Activated CD4-positive, CD25-positive, alpha-beta regulatory T cell treated with anti-CD3 and anti-CD28 coated beads, Interleukin-2, amount 50 U/mL, for 24 hours (primary cell): ENCODE data around the gene JCHAIN.
A peak's percentile ranks its signal among the peaks of the same experiment; 100 is the strongest.

Experiments used
- ATAC-seq, 2 donors: fragments of 150-1000 bp; cut with Tn5 transposase; one replicate each; pipeline ENCODE4 v1.10.0; 2021; ENCODE audit warnings: mild to moderate bottlenecking in 1 of 2, moderate library complexity in 1 of 2

The JCHAIN gene

DNA sequence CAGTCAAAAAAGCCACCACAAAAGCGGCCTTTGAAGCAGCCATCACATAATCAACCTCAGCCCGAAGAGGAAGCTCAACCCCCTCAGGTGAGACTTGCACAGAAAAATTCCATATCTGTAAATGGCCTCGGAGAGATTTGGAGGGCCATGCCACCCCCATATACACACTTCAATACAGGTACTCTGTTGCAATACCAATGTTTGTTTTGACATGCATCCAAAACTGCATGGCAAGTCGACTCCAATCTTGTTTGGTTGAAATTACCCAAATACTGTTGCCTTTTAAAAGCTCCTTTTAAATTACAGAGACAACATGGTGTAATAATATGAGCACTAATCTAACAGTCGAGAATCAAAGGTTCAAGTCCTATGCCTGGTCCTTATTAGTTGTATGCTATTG is 31.8 kb downstream of the JCHAIN start:
- no peak for ATAC-seq

DNA sequence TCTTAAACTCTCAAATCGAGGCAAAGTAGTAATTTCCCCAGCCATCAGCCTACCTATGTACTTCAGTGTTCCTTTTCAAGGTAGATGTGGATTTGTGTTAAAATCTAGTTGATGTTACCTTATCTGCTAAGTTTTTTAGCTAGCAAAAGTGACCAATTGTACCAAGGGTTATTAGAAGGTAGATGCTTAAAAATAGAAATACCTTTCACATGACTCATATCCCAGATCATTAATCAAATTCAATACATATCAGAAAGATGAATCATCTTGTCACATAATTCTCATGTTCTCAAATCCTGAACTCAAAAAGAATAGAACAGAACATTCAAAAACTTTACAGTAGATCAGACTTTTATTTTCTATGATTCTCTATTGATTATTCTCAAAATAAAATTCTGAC is 34.3 kb downstream of the JCHAIN start:
- ATAC-seq, result no peak

GRCh38 chr4:70630162-70630561 is 36.1 kb downstream of the JCHAIN start:
- no peak for ATAC-seq

DNA sequence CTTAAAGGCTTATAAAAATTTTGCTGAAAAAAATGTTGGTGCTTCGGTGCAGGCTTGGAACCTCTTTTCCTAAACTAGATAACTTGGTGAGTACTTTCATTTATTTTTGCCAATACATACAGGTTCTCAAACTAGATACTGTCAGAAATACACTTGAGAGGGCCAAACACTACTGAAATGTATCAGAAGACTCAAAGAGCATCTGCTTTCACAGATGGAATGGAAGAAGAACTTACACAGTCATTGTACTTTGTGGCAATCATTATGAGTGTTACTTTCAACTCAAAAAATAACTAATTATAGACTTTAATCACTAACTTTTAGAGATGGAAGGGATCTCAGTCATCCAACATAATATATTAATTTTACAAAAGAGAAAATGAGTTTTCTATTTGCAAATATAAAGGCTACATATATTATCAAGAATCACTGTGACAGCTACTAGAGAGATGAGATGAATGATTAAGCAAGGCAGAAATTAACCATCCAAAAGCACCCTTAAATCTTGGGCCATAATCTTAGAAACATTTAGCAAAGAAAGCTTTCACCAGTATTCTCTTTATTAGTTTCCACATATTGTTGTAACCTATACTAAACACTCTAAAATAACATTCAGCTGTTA is 36.7 kb downstream of the JCHAIN start:
- ATAC-seq, result peak; percentile 38 to 49

- no peak for ATAC-seq
These were observed 37.9 kb downstream of the JCHAIN start, which contains the start of gene ENAM for GRCh38 chr4:70628444-70628843. Gene ENAM (plus strand): TSS chr4:70628744. CDS start chr4:70629501, 757 bp downstream.

DNA sequence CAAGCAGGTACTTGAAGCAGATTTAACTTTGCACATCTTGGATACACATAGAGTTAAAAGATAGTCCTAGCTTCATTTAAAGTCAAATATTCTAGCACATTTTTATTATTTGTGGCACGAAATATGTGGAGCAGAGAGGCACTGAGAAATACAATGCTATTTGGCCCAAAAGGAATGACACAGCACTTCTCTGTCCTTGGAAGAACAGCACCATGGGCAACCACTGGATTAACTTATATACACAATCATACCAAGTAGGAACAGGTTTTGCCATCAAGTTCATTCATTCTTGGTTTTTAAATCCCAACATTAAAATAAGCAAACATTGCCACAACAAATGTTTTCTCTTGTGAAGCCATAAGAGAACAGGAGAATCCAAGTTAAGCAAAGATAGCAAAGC is 38.7 kb downstream of the JCHAIN start:
- ATAC-seq, result no peak

DNA sequence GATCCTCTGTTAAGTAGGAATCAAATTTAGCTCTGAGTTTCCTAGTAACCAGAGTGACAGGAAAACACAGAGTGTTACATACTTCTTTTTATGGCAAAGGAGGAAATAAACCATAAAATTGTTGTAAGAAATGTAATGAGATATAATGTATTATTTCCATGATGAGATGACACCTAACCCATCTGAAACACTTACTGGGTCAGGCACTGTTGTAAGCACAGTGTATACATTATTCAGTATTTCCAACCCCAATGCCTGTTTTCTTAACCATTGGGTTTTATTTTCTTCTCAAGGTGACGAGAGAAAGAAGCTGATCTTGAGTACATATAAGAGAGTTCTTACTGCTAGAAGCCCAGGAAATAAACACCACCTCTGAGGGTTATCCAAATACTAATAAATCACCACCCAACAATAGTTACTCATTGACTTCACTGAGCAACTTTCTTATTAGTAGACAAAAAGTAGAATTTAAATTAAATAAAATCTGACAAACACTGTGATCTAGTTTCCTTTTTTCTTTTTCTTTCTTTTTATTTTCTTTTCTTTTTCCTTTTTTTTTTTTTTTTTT is 42.0 kb downstream of the JCHAIN start:
- no peak for ATAC-seq

DNA sequence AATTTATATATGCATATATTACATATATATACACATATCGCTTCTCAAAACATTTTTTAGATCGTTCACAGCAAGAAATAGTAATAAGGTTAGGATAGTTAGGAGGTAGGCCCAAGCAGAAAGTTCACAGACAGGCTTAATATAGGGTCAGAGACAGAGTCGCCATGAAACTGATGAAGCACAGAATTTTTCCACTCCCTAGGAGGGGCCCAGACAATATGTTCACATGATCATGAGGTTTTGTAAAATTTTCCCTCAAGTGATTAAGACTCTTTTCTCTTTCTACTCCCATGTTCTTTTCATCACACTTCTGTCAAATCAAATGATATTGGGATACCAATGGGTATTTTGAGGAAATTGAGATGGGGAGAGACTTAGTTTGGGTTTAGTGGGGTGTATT is 43.0 kb downstream of the JCHAIN start:
- ATAC-seq, result no peak

- no peak for ATAC-seq
These were observed 46.5 kb downstream of the JCHAIN start for GRCh38 chr4:70619778-70620177.

- peak in 1 of 2 donors; percentile 39 for ATAC-seq
These were observed 47.0 kb downstream of the JCHAIN start for GRCh38 chr4:70619288-70619687.

DNA sequence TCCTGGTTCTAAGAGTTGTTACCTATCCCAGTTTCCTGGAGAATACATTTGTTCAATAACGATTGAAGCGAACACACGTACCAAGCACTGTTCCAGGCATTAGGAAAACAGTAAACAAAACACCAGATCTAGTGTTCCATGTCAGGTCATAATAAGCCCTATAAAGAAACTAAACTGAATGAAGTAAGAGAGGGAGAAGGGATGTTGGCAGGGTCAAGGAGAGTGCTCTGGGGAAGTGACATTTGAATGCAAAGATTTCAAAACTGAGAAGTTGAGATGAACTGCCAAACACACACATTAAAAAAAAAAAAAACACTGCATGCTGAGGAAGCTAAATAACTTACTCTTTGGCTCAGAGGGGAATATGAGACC is 52.1 kb downstream of the JCHAIN start:
- ATAC-seq, result no peak

DNA sequence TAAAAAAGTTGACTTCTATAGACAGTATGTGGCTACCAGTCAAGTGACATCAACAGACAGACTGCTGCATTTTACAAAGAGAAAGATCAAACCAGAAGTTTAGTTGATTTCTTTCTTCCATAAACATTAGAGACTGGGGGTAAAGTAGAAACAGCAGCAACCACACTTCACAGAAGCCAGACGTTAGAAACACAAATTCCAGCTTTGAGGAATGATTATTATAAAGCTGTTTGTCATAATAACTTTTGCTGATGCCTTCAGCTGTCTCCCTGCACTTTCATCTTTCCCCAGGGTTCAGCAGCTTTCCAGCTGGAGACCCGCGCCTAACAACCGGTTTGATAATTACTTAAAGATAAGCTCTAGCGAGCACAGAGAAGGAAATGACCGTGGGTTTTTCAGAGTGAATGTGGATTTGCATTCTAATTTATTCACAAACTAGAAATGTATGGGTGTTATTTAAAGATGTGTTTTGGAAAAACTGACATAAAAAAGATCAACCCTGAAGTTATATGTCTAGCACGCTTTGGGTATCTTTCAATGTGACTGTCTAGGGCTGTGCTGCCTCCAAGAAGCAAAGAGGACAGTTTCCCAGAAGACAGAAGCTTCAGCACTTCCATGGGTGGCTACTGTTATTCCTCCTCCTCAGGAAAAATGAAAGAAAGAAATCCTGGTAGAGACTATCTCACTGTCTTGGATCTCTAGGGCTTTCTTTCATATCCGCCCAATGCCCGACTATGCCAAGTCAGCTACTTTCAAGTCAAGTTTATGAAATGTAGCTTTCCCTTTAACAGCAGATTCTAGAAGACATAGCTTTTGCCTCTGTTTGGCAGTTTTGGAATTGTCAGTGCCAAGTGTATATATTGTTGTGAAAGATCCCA is 52.8 kb downstream of the JCHAIN start:
- ATAC-seq, result peak in 1 of 2 donors; percentile 36

DNA sequence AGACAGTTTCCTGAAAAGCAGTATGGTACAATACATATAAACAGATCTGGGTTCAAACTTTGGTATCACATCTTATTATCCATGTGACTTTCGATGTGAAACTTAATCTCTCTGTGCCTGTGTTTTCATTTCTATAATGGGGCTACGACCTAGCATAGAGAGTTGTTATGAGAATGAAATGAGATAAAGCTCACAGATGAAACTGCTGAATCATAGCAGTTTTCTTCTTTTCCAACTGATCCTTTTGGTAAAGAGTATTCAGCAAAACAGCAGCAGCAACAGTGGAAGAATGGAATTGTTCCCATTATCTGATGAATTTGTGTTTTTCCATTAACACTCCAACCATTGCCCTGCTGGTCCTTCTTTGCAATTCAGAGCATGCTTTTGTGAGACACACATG is 58.0 kb downstream of the JCHAIN start:
- ATAC-seq, result no peak

DNA sequence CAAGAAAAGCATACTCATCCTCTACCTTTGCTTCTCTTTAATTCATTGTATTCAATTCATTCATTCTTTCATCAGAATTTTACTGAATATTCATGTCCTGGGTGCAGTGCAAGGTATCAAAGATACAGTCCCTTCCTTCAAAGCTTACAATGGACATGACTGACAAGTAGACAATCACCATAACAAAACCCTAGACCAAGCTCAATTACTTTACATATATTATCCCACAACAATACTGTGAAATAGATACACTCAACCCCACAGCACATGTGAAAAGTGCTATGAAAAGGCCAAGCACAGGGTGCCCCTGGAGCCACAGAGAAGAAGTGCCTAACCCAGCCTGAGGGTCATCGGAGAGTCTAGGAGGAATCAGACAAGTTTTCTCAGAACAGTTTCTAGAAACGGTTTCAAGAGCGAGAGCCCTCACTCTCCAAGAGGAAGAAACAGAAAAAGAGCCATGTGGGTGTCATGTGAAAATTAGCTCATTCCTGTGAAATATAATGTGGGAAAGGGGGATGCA is 58.9 kb downstream of the JCHAIN start:
- no peak for ATAC-seq

DNA sequence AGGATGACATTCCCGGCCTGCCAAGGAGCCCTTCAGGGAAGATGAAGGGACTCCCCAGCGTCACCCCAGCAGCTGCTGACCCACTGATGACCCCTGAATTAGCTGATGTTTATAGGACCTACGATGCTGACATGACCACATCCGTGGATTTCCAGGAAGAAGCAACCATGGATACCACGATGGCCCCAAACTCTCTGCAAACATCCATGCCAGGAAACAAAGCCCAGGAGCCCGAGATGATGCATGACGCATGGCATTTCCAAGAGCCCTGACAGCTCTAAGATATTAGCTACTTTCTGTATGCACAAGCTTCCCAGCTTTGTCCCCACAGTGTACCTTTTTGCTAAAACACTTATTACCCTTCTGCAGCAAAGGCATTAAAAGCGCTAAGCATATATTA is 59.8 kb downstream of the JCHAIN start:
- ATAC-seq, result no peak
